HCT116 (cell line): ENCODE results near the gene COX20. TPM values are rescaled to one million over a fixed set of nuclear protein-coding genes. Genes with fewer than 3 reads are reported as not detected.

Experiments used
- ATAC-seq: fragments of 200-7000 bp; cut with Tn5 transposase; 2 replicates; pipeline ENCODE4 v1.9.1; 2020; ENCODE audit warnings: mild to moderate bottlenecking, moderate library complexity
- BruUV-seq: library from RNA; stranded (reverse); fragments of 400-500 nt; replicated peaks from 2 replicates; lab custom pipeline; 2021; lab: Mats Ljungman, UMichigan
- CTCF ChIA-PET: fragments of 300-600 bp; sonication (Branson Sonifier 250); formaldehyde crosslinking; loops from one replicate; lab custom pipeline; 2021; ENCODE audit warnings: antibody characterized with exemption; lab: Charles Lee
- POLR2A ChIA-PET: fragments of 300-600, 350-600 bp; sonication (Branson Sonifier 250); formaldehyde crosslinking; loops from one replicate; lab custom pipeline; 2021; ENCODE audit warnings: antibody characterized with exemption; lab: Charles Lee
- RAD21 ChIA-PET, 2 experiments: fragments of 300-600 bp; sonication (Branson Sonifier 250); formaldehyde crosslinking; loops; one replicate each; lab custom pipeline; 2023; ENCODE audit warnings: low total read pairs in 2 of 2; ENCODE audit not compliant: uncharacterized antibody in 2 of 2, unreplicated experiment in 2 of 2, low non-redundant PET in 1 of 2; lab: Charles Lee
- DNase-seq: peaks from one replicate; pipeline ENCODE4 v3.0.0-alpha.2; 2010; ENCODE audit warnings: low read depth, low spot score
- H2AFZ ChIP-seq: fragments of 200-600 bp; shearing (Covaris generic), sonication (generic); 2 replicates; pipeline ENCODE4 v1.6.1; 2017; ENCODE audit warnings: low read depth, mixed run types, mixed read lengths, antibody characterized with exemption, low read length; ENCODE audit not compliant: poor library complexity, severe bottlenecking
- H3K27ac ChIP-seq: 2 replicates; pipeline ENCODE4 v1.5.1; 2012; ENCODE audit warnings: low read depth, low read length
- H3K27me3 ChIP-seq: fragments of 200-600 bp; sonication (generic); 2 replicates; pipeline ENCODE4 v1.6.1; 2016; ENCODE audit warnings: mixed run types, low read length, mixed read lengths; ENCODE audit not compliant: insufficient read depth
- H3K36me3 ChIP-seq, 2 experiments: fragments of 200-500 bp in 1 of 2; fragments of 200-600 bp in 1 of 2; sonication (Bioruptor generic) in 1 of 2; sonication (generic) in 1 of 2; 2 replicates each; pipeline versions ENCODE4 v1.5.1 to v1.6.1; 2014 to 2016; ENCODE audit warnings: low read length in 2 of 2, inconsistent platforms in 1 of 2, mixed read lengths in 1 of 2, mixed run types in 1 of 2; ENCODE audit not compliant: insufficient read depth in 2 of 2, control insufficient read depth in 1 of 2
- H3K4me1 ChIP-seq, 2 experiments: fragments of 200-600 bp in 1 of 2; sonication (generic) in 1 of 2; 2 replicates each; pipeline versions ENCODE4 v1.5.1 to v1.6.1; 2012 to 2017; ENCODE audit warnings: low read length in 2 of 2, inconsistent platforms in 1 of 2, mild to moderate bottlenecking in 1 of 2, mixed read lengths in 1 of 2, mixed run types in 1 of 2, moderate library complexity in 1 of 2; ENCODE audit not compliant: insufficient read depth in 2 of 2, control insufficient read depth in 1 of 2
- H3K4me2 ChIP-seq: fragments of 200-600 bp; sonication (generic); 2 replicates; pipeline ENCODE4 v1.6.1; 2017; ENCODE audit warnings: mixed run types, low read length, mixed read lengths
- H3K4me3 ChIP-seq, 2 experiments: fragments of 200-600 bp in 1 of 2; sonication (generic) in 1 of 2; replicated peaks in 1 of 2; 2 replicates each; pipeline ENCODE4 v1.5.1; 2011 to 2016; ENCODE audit warnings: low read length in 2 of 2, control low read depth in 1 of 2, low read depth in 1 of 2, mild to moderate bottlenecking in 1 of 2, mixed read lengths in 1 of 2, mixed run types in 1 of 2
- H3K79me2 ChIP-seq: fragments of 200-600 bp; sonication (generic); 2 replicates; pipeline ENCODE4 v1.6.1; 2017; ENCODE audit warnings: mild to moderate bottlenecking, mixed run types, low read length, moderate library complexity, mixed read lengths; ENCODE audit not compliant: insufficient read depth
- H3K9ac ChIP-seq: fragments of 200-600 bp; sonication (generic); 2 replicates; pipeline ENCODE4 v1.6.1; 2016; ENCODE audit warnings: low read length, mixed read lengths
- H3K9me2 ChIP-seq: fragments of 200-600 bp; sonication (generic), shearing (Covaris generic); 2 replicates; pipeline ENCODE4 v1.6.1; 2017; ENCODE audit warnings: mixed run types, mild to moderate bottlenecking, moderate library complexity; ENCODE audit not compliant: insufficient read depth
- H3K9me3 ChIP-seq, 2 experiments: fragments of 200-500 bp in 1 of 2; fragments of 200-600 bp in 1 of 2; sonication (Bioruptor generic) in 1 of 2; sonication (generic) in 1 of 2; 2 replicates each; pipeline ENCODE4 v1.6.1; 2014 to 2017; ENCODE audit warnings: low read length in 2 of 2, mixed read lengths in 2 of 2, inconsistent platforms in 1 of 2, low read depth in 1 of 2, mild to moderate bottlenecking in 1 of 2, mixed run types in 1 of 2, moderate library complexity in 1 of 2; ENCODE audit not compliant: control insufficient read depth in 1 of 2, insufficient read depth in 1 of 2
- H4K20me1 ChIP-seq: fragments of 200-600 bp; sonication (generic), shearing (Covaris generic); 2 replicates; pipeline ENCODE4 v1.6.1; 2017; ENCODE audit warnings: mixed run types, mild to moderate bottlenecking, moderate library complexity; ENCODE audit not compliant: insufficient read depth
- EGR1 ChIP-seq: IDR thresholded peaks from 2 replicates; pipeline ENCODE4 v1.6.1; 2012; ENCODE audit warnings: low read depth
- ELF1 ChIP-seq: IDR thresholded peaks from 2 replicates; pipeline ENCODE4 v1.6.1; 2012; ENCODE audit warnings: low read depth, borderline replicate concordance
- EZH2phosphoT487 ChIP-seq: fragments of 200-600 bp; IDR thresholded peaks from 2 replicates; pipeline ENCODE4 v1.6.1; 2018; ENCODE audit warnings: antibody characterized with exemption, borderline replicate concordance
- FOSL1 ChIP-seq: IDR thresholded peaks from 2 replicates; pipeline ENCODE4 v1.6.1; 2012; ENCODE audit warnings: low read depth
- MAX ChIP-seq: IDR thresholded peaks from 2 replicates; pipeline ENCODE4 v1.6.1; 2012
- POLR2AphosphoS5 ChIP-seq: IDR thresholded peaks from 2 replicates; pipeline ENCODE4 v1.6.1; 2011; ENCODE audit warnings: mild to moderate bottlenecking, low read depth, low read length, moderate library complexity
- RAD21 ChIP-seq: IDR thresholded peaks from 2 replicates; pipeline ENCODE4 v1.6.1; 2012; ENCODE audit warnings: low read depth, mild to moderate bottlenecking
- REST ChIP-seq: IDR thresholded peaks from 2 replicates; pipeline ENCODE4 v1.6.1; 2012; ENCODE audit warnings: low read depth
- SIN3A ChIP-seq: IDR thresholded peaks from 2 replicates; pipeline ENCODE4 v1.6.1; 2012; ENCODE audit warnings: low read depth
- SRF ChIP-seq: IDR thresholded peaks from 2 replicates; pipeline ENCODE4 v1.6.1; 2012; ENCODE audit warnings: low read depth
- ZBTB33 ChIP-seq: IDR thresholded peaks from 2 replicates; pipeline ENCODE4 v1.6.1; 2011; ENCODE audit warnings: mild to moderate bottlenecking, low read length, moderate library complexity; ENCODE audit not compliant: insufficient replicate concordance; ENCODE audit errors: extremely low read depth
- ZFX ChIP-seq: fragments of 450-650 bp; IDR thresholded peaks from 2 replicates; pipeline ENCODE4 v1.6.1; 2017
- ZNF274 ChIP-seq: fragments of 200-500 bp; sonication (Bioruptor generic); IDR thresholded peaks from 2 replicates; pipeline ENCODE4 v1.6.1; 2014; ENCODE audit warnings: mild to moderate bottlenecking, low read depth, low read length, inconsistent platforms
- intact Hi-C: fragments of 100-400 bp; cut with micrococcal nuclease; formaldehyde crosslinking; loops from 2 replicates; pipeline ENCODE4 v1.10.0; 2022
- total RNA-seq: library from RNA; stranded (reverse); gene quantifications from one replicate; pipeline ENCODE4 v1.2.1, GENCODE V29; 2021; ENCODE audit not compliant: unreplicated experiment
- TF ChIP-seq, protein P1 (sequence below), 3 experiments: fragments of 200-600 bp in 1 of 3; sonication (generic) in 1 of 3; IDR thresholded peaks in 2 of 3; conservative IDR thresholded peaks in 1 of 3; 2 replicates each; pipeline ENCODE4 v1.5.1; 2012 to 2017; ENCODE audit warnings: low read depth in 2 of 3, low read length in 2 of 3, antibody characterized with exemption in 1 of 3, borderline replicate concordance in 1 of 3, control low read depth in 1 of 3, mild to moderate bottlenecking in 1 of 3, mixed read lengths in 1 of 3, mixed run types in 1 of 3, moderate library complexity in 1 of 3; ENCODE audit not compliant: insufficient read depth in 1 of 3
- TF ChIP-seq, protein P2 (sequence below): IDR thresholded peaks from 2 replicates; pipeline ENCODE4 v1.6.1; 2012

Gene COX20
- total RNA-seq, 1 experiment from 2014 or later = 48.1 TPM

DNA sequence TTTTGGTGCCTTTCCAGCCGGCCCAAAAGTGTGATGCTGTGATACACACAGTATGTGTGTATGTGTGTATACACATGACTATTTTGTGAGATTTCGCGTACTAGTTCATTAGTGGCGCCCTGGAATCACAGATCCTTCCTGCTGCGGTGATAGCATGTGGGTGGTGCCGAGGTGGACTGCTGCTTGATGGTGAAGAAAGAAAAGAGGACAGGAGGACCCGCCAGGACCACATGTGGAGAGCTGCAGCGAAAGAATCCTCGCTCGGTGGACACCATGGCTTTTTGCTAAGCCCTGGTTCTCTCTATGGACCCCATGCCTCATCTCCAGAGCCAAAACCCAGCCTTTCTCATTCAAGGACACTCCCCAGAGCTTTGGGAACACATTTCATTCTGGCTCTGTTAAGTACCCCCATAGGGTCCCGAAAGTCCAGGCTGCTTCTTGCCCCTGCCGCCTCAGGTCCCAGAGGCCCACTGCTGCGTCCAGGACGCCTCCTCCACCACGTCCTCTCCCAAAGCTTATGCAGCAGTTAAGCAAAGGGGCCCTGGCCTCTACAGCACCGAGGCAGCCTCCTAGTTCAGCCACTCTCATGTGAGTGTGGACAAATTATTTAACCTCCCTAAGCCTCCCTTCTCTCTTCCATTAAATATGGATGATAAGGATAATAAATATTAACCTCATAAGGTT, 32.8 kb upstream of the COX20 start:
- H3K4me3 ChIP-seq = no peak overlapping the region
- ChIA-PET POLR2A (no interaction called here), CTCF (interaction anchor here (1.2 to 2.1 kb wide), 3 partner anchors 197 to 244 kb away, joined by 3 to 26 read pairs (median 4); no protein-coding TSS in a partner anchor), RAD21 (no interaction called here)
- no peak overlapping the region for H3K4me2 ChIP-seq
- ATAC-seq (no peak), DNase-seq (no peak)
- H3K36me3 ChIP-seq = no peaks in the 10 kb centered on the region
- no peak overlapping the region for H2AFZ ChIP-seq
- H3K9me2 ChIP-seq = no peaks in the 10 kb centered on the region
- H3K27me3 ChIP-seq = no peaks in the 10 kb centered on the region
- H3K4me1 ChIP-seq = peaks cover 7 to 9% of the 10 kb centered on the region in 2 experiments; a peak in 3 of 4 replicates
- H3K9me3 ChIP-seq = no peaks in the 10 kb centered on the region
- intact Hi-C loops = no loop called here
- H3K9ac ChIP-seq = no peak overlapping the region
- H3K27ac ChIP-seq = no peak overlapping the region
- TF ChIP-seq ZFX (no peak), SIN3A (no peak), EZH2phosphoT487 (no peak), FOSL1 (no peak), SRF (no peak), POLR2AphosphoS5 (no peak), ZBTB33 (no peak), ZNF274 (no peak), ELF1 (no peak), EGR1 (no peak), REST (no peak), MAX (no peak), RAD21 (no peak)
- TF ChIP-seq, protein P1, sequence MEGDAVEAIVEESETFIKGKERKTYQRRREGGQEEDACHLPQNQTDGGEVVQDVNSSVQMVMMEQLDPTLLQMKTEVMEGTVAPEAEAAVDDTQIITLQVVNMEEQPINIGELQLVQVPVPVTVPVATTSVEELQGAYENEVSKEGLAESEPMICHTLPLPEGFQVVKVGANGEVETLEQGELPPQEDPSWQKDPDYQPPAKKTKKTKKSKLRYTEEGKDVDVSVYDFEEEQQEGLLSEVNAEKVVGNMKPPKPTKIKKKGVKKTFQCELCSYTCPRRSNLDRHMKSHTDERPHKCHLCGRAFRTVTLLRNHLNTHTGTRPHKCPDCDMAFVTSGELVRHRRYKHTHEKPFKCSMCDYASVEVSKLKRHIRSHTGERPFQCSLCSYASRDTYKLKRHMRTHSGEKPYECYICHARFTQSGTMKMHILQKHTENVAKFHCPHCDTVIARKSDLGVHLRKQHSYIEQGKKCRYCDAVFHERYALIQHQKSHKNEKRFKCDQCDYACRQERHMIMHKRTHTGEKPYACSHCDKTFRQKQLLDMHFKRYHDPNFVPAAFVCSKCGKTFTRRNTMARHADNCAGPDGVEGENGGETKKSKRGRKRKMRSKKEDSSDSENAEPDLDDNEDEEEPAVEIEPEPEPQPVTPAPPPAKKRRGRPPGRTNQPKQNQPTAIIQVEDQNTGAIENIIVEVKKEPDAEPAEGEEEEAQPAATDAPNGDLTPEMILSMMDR (IDR thresholded peaks at IDR 0.05 in 2 of 3, conservative IDR thresholded peaks at IDR 0.05 in 1 of 3; ENCODE audit: borderline replicate concordance in 1 of 3, insufficient read depth in 1 of 3, low read depth in 2 of 3, low read length in 2 of 3) = no peak
- TF ChIP-seq, protein P2, sequence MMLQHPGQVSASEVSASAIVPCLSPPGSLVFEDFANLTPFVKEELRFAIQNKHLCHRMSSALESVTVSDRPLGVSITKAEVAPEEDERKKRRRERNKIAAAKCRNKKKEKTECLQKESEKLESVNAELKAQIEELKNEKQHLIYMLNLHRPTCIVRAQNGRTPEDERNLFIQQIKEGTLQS = no peak
- no peaks in the 10 kb centered on the region for H4K20me1 ChIP-seq
- H3K79me2 ChIP-seq = no peaks in the 10 kb centered on the region
- BruUV-seq = no TSS peak
